GM12865 (cell line): ENCODE results near the gene ALS2CL.

Experiments
- DNase-seq: peaks from one replicate; pipeline ENCODE4 v3.0.0; 2010; ENCODE audit warnings: low read depth
- H3K4me3 ChIP-seq: 2 replicates; pipeline ENCODE4 v1.5.1; 2011; ENCODE audit warnings: mild to moderate bottlenecking, low read depth, low read length, control low read depth
- TF ChIP-seq, protein P1 (sequence below): IDR thresholded peaks from 2 replicates; pipeline ENCODE4 v1.5.1; 2011; ENCODE audit warnings: low read length, control low read depth, low read depth, inconsistent platforms; ENCODE audit not compliant: insufficient read depth; ENCODE audit errors: missing control alignments

Gene ALS2CL

DNA sequence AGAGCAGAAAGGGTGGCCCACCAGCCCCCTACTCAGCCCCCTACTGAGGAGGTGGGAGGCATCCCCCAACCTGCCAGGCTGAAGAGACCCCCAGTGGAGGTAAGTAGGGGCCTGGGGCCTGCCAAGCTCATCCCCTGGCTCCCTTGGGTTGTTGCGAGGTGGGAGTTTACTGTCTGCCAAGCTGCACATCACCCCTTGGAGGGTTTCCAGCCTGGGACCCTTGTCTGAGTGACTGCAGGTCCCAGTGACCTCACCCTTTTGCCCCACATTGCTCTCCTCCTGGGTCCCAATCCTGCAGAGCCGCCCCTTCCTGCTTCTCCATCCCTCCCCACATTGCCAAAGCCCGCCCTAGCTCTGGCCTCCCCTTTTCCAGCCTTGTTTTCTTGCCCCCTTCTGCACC, 1.0 kb upstream of the ALS2CL start:
- DNase-seq = no peak
- H3K4me3 ChIP-seq = no peak overlapping the region
- TF ChIP-seq, protein P1, sequence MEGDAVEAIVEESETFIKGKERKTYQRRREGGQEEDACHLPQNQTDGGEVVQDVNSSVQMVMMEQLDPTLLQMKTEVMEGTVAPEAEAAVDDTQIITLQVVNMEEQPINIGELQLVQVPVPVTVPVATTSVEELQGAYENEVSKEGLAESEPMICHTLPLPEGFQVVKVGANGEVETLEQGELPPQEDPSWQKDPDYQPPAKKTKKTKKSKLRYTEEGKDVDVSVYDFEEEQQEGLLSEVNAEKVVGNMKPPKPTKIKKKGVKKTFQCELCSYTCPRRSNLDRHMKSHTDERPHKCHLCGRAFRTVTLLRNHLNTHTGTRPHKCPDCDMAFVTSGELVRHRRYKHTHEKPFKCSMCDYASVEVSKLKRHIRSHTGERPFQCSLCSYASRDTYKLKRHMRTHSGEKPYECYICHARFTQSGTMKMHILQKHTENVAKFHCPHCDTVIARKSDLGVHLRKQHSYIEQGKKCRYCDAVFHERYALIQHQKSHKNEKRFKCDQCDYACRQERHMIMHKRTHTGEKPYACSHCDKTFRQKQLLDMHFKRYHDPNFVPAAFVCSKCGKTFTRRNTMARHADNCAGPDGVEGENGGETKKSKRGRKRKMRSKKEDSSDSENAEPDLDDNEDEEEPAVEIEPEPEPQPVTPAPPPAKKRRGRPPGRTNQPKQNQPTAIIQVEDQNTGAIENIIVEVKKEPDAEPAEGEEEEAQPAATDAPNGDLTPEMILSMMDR = no peak

DNA sequence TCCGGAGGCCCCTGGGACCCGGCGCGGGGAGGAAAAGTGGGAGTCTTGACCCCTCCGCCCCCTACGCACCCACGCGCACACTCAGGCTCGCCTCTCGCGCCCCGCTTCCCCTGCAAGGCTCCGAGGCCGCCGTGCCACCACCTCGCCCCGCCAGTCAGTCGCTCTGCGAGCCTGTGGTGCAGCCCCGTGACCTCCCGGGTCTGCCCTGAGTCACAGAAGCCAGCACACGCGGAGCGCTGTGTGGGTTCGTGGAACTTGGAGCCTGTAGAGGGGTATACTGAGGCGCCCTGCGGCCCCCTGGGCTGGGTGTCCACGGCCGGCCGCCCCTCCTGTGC, 380 bp upstream of the ALS2CL start:
- TF ChIP-seq, protein P1 = no peak
- no peak for DNase-seq
- H3K4me3 ChIP-seq = no peak overlapping the region

DNA sequence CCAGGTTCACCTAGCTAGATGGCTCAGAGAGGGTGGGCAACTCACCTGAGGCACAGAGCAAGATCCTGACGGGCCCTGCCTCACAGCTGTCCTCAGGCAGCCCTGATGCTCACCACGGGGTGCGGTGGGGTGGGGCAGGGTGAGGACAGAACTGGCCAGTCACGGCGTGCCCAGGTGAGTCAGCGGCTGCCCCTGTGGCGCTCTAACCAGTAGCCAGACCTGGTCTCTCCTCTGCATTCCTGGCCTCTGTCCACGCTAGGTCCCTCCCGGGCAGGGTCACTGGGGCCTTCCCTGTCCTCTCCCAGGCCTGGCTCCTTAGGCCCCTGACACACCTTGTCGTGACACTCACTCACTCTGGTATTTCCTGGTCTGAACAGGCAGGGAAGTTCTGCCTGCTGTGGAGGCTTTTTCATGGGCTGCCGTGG, 901 bp downstream of the ALS2CL start:
- TF ChIP-seq, protein P1 = no peak
- no peak for DNase-seq
- H3K4me3 ChIP-seq = no peak overlapping the region

DNA sequence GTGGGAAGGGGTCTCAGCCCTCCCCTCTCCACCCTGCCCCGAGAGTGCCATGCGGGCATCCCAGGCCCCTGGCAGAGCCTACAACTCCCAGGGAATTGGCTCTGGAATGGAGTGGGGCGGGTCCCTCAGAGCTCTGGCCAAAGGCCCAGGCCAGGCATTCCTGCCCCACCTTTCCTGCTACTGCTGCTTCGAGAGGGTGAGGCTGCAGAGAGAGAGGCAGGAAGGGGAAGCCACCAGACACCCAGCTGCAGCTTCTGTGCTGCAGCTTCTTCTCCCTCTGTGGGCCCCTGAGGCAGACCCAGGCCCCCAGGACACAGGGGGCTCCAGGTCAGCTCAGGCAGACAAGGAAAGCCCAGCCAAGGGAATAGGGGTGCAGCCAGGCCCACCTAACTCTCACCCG, 2.7 kb downstream of the ALS2CL start:
- TF ChIP-seq, protein P1 = no peak
- DNase-seq = no peak
- H3K4me3 ChIP-seq = no peak overlapping the region

DNA sequence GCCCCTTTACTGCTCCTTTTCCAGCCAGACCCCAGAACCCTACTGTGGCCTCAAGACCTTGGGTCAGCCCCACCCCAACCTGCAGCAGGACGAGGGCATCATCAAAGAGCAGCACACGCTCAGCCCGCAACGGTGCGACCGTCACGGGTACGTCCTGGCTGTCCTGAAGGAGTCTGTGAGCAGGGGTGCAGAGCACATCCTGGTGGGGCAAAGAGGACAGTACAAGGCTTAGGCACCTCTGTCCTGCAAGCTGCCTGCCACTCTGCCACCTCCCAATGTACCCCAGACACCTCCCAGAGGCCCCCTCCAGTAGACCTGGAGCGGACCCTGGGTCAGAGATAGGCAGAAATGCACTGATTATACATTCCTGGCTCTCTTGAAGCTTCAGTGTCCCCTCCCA, 8.0 kb downstream of the ALS2CL start:
- DNase-seq = no peak
- TF ChIP-seq, protein P1 = no peak
- no peak overlapping the region for H3K4me3 ChIP-seq

DNA sequence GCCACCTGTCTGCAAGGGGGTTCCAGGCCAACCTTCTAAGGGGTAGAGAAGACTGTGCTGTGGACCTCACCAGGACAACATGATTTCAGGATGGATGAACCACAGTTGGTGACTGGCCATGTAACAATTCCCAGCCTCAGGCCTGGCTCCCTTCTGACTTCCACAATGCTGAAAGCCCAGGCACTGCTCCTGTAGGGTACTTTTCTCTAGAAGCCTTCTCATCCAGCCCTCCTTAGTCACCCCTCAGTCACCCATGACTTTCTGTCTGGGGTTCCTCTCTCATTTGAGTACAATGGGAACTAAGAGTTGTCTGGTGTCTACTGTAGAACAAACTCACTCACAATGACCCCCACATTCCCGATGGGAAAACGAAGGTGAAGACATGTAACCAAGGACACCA, 8.6 kb downstream of the ALS2CL start:
- no peak for DNase-seq
- no peak overlapping the region for H3K4me3 ChIP-seq
- TF ChIP-seq, protein P1 = no peak

DNA sequence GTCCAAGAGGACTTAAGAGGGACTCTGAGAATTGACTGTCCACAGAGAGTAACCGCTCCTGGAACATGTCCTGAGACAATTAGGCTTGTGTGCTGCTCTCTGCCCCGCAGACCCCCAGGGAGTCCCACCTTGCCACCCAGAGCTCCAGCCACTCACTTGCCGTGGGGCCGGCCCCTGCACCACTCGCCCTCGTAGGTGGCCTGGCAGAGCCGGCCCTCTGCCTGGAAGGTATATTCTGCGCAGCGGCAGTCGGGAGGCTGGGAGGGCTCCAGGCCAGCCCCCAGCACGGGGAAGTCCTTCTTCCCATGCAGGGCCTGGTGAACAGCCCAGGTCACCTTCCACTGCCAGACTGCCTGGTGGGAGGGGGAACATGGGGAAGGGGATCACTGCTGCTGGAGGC, 10.5 kb downstream of the ALS2CL start:
- DNase-seq = no peak
- TF ChIP-seq, protein P1 = no peak

More for the DNA sequence above, 10.5 kb downstream of the ALS2CL start:
- H3K4me3 ChIP-seq = no peak overlapping the region
